ENCODE measurements around the gene UBE2A.

DNA sequence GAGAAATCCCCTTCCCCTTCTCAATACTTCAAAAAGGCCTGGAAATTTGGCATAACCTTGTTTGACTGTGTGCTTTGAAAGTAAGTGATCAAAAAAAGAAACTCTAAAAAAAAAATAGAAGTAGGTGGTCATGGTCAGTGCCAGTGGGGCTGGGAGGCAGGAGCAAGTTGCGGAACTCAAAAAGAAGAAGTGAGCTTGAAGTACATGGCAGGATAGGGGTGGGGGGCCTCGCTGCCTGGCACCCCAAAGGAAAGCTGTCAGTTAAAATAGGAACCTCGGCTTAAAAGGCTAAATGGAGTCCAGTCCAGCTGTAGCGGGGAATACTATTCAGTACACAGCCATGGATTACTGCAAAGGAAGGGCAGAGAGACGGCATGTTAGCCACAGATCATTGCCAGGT is 44.1 kb downstream of the UBE2A start:
- TF ChIP-seq EZH2 (IDR thresholded peaks at IDR 0.05) (no peak), POLR2AphosphoS5 (IDR thresholded peaks at IDR 0.05; ENCODE audit: borderline replicate concordance, low read depth, low read length) (no peak), FOXP2 (optimal IDR thresholded peaks at IDR 0.05; ENCODE audit: control extremely low read depth, extremely low read length, insufficient read depth) (no peak)

All from SK-N-MC (cell line).